GM21367 (cell line): ENCODE data around the gene SPOP.
"Not testable (repeated sequence)": the region's sequence is repeated elsewhere in the genome, so short reads cannot be mapped to it uniquely, and the experiment has no call there.

Source experiments
- ATAC-seq: cut with Tn5 transposase; IDR thresholded peaks from one replicate; pipeline ENCODE4 v1.9.1; 2021; ENCODE audit not compliant: unreplicated experiment

The SPOP gene

GRCh38 chr17:49553676-49554335 is 124.1 kb downstream of the SPOP start:
- no peak for ATAC-seq

GRCh38 chr17:49552070-49552751 is 125.7 kb downstream of the SPOP start:
- no peak for ATAC-seq

- no peak for ATAC-seq
These were observed 126.5 kb downstream of the SPOP start for GRCh38 chr17:49551221-49552069.

- not testable (repeated sequence) for ATAC-seq
These were observed 127.1 kb downstream of the SPOP start for GRCh38 chr17:49550764-49551163.

- no peak for ATAC-seq
These were observed 127.9 kb downstream of the SPOP start for GRCh38 chr17:49549691-49550678.

- no peak for ATAC-seq
These were observed 128.6 kb downstream of the SPOP start for GRCh38 chr17:49549311-49549605.
